Measurements from ENCODE around the gene HELB.

HELB gene

GRCh38 chr12:66387117-66387516, 84.8 kb downstream of the HELB start:
- H3K4me1 ChIP-seq (ENCODE audit: insufficient read depth, low read length), result no peaks in the 10 kb centered on the region
- H3K36me3 ChIP-seq (ENCODE audit: insufficient read depth, low read length), result peaks cover 3% of the 10 kb centered on the region
- no peaks in the 10 kb centered on the region for H3K27me3 ChIP-seq (ENCODE audit: insufficient read depth, low read length)
- H2AFZ ChIP-seq (ENCODE audit: low read depth, low read length), result no peak overlapping the region
- no peak overlapping the region for H3K4me3 ChIP-seq (ENCODE audit: low read length)
- no peaks in the 10 kb centered on the region for H3K9me3 ChIP-seq (ENCODE audit: low read length)
